GM18499 (cell line): ENCODE results near the gene CUL9.

Experiments used
- ATAC-seq: cut with Tn5 transposase; IDR thresholded peaks from one replicate; pipeline ENCODE4 v1.9.1; 2021; ENCODE audit warnings: moderate number of reproducible peaks; ENCODE audit not compliant: insufficient read depth, unreplicated experiment

The CUL9 gene

DNA sequence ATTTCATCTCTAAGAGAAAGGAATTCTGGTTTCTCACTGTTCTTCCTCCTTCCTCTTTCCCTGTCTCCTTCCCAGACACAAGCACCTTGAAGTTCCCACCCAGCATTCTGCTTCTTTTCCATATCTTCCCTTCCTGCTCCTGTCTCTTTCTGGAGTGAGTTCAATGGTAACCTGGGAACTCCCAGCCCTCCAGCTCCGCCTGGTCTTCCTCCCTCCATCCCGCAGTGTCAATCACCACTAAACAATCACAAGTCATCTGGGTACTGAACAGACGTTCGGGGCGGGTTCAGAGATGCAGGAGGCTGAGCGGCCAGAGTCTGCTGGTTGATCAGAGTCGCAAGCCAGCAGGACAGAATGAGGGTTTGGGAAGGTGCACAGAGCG lies 69.0 kb downstream of the CUL9 start:
- ATAC-seq: no peak

DNA sequence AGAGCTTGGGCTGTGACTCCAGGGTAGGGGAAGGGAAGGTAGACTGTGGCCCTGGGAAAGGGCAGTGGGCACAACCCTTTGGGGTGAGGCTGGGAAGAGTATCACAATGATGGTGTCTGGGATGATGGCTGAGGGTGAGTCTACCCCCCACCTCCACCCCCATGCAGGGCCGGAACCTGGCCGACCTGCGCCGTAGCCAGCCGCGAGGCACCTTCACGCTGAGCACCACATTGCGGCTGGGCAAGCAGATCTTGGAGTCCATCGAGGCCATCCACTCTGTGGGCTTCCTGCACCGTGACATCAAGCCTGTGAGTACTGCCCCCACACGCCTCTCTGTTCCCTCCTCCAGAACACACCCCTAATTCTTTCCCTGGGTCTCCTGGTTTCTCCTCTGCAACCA lies 71.4 kb downstream of the CUL9 start:
- no peak for ATAC-seq

- ATAC-seq: no peak
These were observed 72.3 kb downstream of the CUL9 start for GRCh38 chr6:43254138-43254817.

DNA sequence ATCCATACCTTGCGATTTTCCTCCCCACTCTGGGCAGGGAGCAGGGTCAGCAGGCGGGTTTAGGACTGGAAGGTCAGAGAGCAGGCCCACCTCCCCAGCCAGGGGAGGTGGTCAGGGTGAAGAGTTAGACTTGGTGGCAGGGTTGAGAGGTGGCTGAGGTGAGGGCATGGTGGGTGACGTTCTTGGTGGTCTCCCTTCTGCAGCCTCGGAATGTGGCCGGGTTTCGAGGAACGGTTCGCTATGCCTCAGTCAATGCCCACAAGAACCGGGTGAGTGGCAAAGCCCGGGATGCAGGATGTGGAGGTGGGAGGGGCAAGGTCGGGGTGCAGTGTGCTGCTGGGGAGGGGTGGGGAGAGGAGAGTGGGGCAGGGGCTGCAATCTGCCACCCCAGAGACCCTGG lies 72.8 kb downstream of the CUL9 start:
- no peak for ATAC-seq

GRCh38 chr6:43255408-43256054 lies 73.5 kb downstream of the CUL9 start:
- ATAC-seq: no peak

- no peak for ATAC-seq
These were observed 74.8 kb downstream of the CUL9 start for GRCh38 chr6:43256670-43257366.

DNA sequence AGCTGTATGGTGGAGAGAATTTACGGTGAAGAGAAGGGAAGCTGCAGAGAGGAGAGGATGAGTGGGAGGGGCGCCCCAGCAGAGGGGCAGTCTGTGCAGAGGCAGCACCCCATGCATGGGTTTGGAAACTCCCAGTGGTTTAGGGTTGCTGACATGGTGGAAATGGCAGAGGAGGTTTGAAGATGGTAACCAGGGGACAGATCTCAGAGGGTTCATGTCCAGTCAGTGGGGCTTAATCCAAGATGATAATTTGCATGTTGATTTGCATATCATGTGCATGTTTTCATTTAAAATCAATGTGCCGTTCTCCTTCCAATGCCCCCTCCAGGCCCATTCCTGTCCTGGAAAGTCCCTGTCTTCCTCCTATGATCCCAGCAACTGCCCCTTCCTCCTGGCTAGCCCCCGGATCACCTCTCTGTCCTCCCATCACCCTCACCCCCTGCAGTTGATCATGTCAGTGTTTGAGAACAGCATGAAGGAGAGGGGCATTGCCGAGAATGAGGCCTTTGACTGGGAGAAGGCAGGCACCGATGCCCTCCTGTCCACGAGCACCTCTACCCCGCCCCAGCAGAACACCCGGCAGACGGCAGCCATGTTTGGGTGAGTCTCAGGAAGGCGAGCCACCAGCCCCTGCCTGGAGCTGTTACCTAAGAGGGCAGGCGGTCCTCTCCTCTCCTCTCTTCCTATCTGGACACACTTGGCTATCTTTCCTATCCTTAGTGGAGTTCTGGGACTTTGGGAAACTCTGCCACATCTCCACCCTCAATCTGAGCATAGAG lies 75.6 kb downstream of the CUL9 start:
- ATAC-seq: no peak

DNA sequence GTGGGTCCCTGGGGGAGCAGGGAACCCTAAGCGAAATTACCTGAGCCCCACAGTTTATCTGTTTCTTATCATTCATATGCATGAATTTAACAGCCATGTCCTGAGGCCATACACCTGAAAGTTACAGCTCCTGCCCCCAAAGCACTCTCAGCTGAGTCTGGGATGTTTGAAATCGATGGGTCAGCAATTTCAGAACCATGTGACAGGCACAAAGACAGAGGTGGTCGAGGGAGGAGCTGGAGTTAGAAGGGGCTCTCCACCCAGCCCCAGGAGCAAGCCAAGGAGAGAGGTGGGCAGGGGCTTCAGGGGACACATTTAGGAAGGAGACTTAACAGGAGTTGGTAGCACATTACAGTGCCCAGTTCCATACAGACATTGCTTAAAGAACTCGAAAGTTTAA lies 76.2 kb downstream of the CUL9 start:
- no peak for ATAC-seq

DNA sequence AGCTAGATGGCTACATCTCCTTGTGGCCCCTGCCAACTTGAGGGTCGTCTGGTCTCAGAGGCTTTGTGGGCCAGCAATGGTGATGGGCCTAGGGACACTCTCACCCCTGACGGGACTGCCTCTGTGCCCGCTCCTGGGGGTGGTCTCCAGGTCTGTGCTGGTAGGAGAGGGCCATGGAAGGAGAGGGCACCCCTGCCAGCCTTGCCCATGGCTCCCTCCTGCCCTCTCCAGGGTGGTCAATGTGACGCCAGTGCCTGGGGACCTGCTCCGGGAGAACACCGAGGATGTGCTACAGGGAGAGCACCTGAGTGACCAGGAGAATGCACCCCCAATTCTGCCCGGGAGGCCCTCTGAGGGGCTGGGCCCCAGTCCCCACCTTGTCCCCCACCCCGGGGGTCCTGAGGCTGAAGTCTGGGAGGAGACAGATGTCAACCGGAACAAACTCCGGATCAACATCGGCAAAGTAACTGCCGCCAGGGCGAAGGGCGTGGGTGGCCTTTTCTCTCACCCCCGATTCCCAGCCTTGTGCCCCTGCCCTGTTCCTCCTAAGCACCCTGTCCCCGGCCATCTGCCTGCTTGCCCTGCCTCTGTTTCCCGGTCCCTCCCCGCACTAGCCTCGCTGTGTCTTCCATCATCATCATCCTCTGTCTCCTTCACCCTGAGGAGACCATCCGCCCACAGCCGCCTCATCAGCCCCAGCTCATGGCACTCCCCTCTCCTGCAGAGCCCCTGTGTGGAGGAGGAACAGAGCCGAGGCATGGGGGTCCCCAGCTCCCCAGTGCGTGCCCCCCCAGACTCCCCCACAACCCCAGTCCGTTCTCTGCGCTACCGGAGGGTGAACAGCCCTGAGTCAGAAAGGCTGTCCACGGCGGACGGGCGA lies 77.1 kb downstream of the CUL9 start:
- no peak for ATAC-seq

GRCh38 chr6:43260791-43261190 lies 78.8 kb downstream of the CUL9 start:
- no peak for ATAC-seq

GRCh38 chr6:43261198-43261597 lies 79.2 kb downstream of the CUL9 start:
- no peak for ATAC-seq

DNA sequence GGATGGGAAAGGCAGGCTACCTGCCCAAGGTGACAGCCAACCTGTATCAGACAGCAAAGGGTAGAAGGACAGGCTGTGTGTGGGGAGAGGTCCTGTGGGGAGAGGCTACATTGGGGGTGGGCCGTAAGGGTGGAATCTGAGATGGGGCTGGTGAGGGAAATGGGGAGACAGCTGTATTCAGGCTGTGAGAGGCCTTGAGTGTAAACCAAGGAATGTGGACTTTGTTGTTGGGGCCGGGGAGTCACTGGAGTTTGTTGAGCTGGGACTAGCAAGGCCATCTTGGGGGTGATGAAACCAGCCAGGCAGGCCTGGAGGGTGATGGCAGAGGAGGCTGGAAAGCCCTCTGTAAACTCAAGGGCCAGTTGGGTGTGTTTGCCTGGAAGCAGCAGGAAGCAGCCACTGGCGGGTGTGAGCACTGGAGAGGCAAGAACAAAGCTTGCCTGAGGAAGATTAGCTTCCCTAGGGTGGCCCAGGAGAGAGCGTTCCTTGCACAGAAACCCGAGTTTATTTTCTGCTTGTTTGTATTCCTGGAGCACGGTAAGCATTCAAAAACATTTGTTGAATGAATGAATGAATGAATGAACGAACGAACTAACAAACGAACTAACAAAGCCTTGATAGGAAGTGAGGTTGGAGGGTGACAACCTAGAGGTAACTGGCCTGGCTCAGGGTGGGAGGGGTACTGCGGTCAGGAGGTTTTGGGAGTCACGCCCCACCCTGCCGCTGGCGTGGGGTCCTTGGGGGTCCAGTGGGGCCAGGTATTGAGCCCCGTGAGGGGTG lies 80.2 kb downstream of the CUL9 start:
- no peak for ATAC-seq

- no peak for ATAC-seq
These were observed 80.9 kb downstream of the CUL9 start for GRCh38 chr6:43262780-43263313.

GRCh38 chr6:43263314-43264178 lies 81.5 kb downstream of the CUL9 start:
- no peak for ATAC-seq

GRCh38 chr6:43264599-43265145 lies 82.7 kb downstream of the CUL9 start:
- ATAC-seq: no peak

DNA sequence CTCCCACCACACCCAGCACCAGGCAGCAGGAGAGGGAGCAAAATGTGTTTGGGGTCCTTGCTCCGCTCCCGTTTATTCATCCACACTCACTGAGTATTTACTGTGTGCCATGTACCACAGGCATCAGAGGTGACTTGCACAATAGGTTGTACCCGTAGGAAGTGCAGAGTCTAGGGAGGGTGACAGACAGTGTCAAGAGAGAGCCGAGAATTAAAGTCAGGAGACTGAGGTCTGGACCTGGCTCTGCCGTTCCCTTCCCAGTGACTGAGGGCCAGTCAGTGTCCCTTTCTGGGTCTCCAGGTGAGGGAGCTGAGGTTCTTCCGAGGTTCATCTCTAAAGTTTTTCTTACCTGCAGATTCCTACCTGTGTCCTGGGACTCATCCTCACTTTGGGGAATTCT lies 83.6 kb downstream of the CUL9 start:
- ATAC-seq: no peak

DNA sequence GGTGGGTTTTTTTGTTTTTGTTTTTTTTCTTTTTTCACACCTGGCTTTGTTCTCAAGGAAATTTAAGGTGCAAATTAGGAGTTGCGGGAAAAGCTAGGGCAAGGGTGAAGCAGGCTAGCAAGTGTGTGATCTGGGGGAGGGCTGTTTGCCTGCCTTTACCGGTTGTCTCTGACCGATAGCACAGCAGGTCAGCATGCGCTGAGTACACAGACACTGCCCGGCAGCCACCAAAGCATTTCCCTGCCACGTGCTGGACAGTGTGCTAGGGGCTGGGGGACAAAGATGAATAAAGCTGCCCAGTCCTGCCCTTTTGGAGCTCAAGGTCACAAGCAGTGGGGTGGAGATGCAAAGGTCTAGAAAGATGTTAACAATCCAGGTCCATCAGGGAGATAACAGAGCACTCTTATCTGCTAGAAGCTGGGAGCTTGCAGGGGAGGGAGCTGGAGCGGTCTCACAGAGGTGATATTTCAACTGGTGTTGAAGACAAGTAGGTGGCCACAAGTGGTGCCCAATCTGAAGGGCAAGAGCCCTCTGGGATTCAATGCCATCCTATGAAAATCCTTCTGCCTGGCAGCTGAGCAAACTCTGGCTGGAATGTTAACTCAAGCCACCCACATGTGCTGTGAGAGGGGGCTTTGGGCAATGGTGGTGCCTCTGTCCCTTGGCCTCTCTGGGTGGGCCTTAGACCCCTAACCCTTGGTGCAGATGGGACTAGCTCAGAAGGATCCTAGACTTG lies 85.8 kb downstream of the CUL9 start:
- ATAC-seq: no peak
